ENCODE measurements around the gene ULBP2. TPM values are rescaled to one million over a fixed set of nuclear protein-coding genes. Genes with fewer than 3 reads are reported as not detected.

The ULBP2 gene
- total RNA-seq, result 10 to 100 TPM in 1 of 4 donors, 1 to 10 TPM in 3; 2.9 to 11.1 (median 4.6) TPM

- intact Hi-C loops (cut with DNase I), result no loop called here
- DNase-seq, result peak; percentile 18
- Histone ChIP-seq H3K27me3 (peaks cover 8 to 62% (median 30%) of the 10 kb centered on the region in 4 donors), H3K27ac (peak within 1 kb of the TSS; percentile 43 to 72 (median 52)), H3K4me3 (peak within 1 kb of the TSS; percentile 26 to 67 (median 53)), H3K4me1 (peaks cover 20 to 40% (median 24%) of the 10 kb centered on the region in 3 donors), H3K9me3 (no peaks in the 10 kb centered on the region), H3K36me3 (no peaks in the 10 kb centered on the region)
- TF ChIP-seq CTCF (IDR thresholded peaks at IDR 0.05), result no peak
- peak in 1 of 4 donors; percentile 55 for TF ChIP-seq POLR2A (IDR thresholded peaks at IDR 0.05)
- 2% methylated on average over 19 to 24 of the region's 62 CpGs for WGBS, 2 donors
These were observed at the start of gene ULBP2 for GRCh38 chr6:149941583-149942460. Gene ULBP2 (plus strand): TSS chr6:149942014. CDS start chr6:149942073, 59 bp downstream.

GRCh38 chr6:149895048-149895590 lies 46.7 kb upstream of the ULBP2 start:
- 33 to 39% methylated on average over 2 to 3 of the region's 7 CpGs for WGBS, 2 donors

GRCh38 chr6:149895833-149896271 lies 46.0 kb upstream of the ULBP2 start:
- no peaks in the 10 kb centered on the region for H3K36me3 ChIP-seq
- intact Hi-C loops (cut with DNase I), result no loop called here
- H3K27ac ChIP-seq, result peak overlapping the region; percentile 88 to 95 (median 91)
- H3K27me3 ChIP-seq, result no peaks in the 10 kb centered on the region
- peak overlapping the region in 2 of 4 donors; percentile 23 to 43 for H3K4me3 ChIP-seq
- no peak for DNase-seq
- H3K4me1 ChIP-seq, result peaks cover 49 to 72% (median 54%) of the 10 kb centered on the region in 3 donors
- WGBS, 2 donors, result 36 to 63% methylated on average over 2 to 4 of the region's 5 CpGs
- no peaks in the 10 kb centered on the region for H3K9me3 ChIP-seq
- no peak for TF ChIP-seq CTCF (IDR thresholded peaks at IDR 0.05)
- no peak for TF ChIP-seq POLR2A (IDR thresholded peaks at IDR 0.05)

More at GRCh38 chr6:149895048-149895590, 46.7 kb upstream of the ULBP2 start:
- Histone ChIP-seq H3K27ac (peak overlapping the region; percentile 88 to 95 (median 91)), H3K27me3 (no peaks in the 10 kb centered on the region), H3K4me3 (peak overlapping the region in 3 of 4 donors; percentile 5 to 43 (median 23)), H3K36me3 (peaks cover 0 to 1% (median 0%) of the 10 kb centered on the region in 3 donors), H3K9me3 (no peaks in the 10 kb centered on the region), H3K4me1 (peaks cover 47 to 72% (median 57%) of the 10 kb centered on the region in 3 donors)
- no peak for DNase-seq
- TF ChIP-seq CTCF (IDR thresholded peaks at IDR 0.05) (no peak), POLR2A (IDR thresholded peaks at IDR 0.05) (no peak)
- intact Hi-C loops (cut with DNase I), result no loop called here

- intact Hi-C loops (cut with DNase I), result no loop called here
- DNase-seq, result no peak
- no peaks in the 10 kb centered on the region for H3K36me3 ChIP-seq
- no peak for TF ChIP-seq POLR2A (IDR thresholded peaks at IDR 0.05)
- no peaks in the 10 kb centered on the region for H3K27me3 ChIP-seq
- H3K27ac ChIP-seq, result peak overlapping the region; percentile 88 to 95 (median 91)
- 80 to 94% methylated on average over 1 to 3 of the region's 3 CpGs for WGBS, 2 donors
- H3K9me3 ChIP-seq, result no peaks in the 10 kb centered on the region
- peak overlapping the region in 2 of 4 donors; percentile 43 to 58 for H3K4me3 ChIP-seq
- H3K4me1 ChIP-seq, result peaks cover 52 to 72% (median 60%) of the 10 kb centered on the region in 3 donors
These were observed 45.3 kb upstream of the ULBP2 start for GRCh38 chr6:149896491-149896890.

GRCh38 chr6:149897015-149897697 lies 44.7 kb upstream of the ULBP2 start:
- Histone ChIP-seq H3K4me1 (peaks cover 52 to 76% (median 61%) of the 10 kb centered on the region in 3 donors), H3K4me3 (peak overlapping the region; percentile 8 to 58 (median 34))

More at GRCh38 chr6:149897015-149897697, 44.7 kb upstream of the ULBP2 start:
- 19 to 21% methylated on average over 12 to 13 of the region's 13 CpGs for WGBS, 2 donors
- no peaks in the 10 kb centered on the region for H3K9me3 ChIP-seq
- intact Hi-C loops (cut with DNase I), result no loop called here
- peak overlapping the region; percentile 88 to 95 (median 91) for H3K27ac ChIP-seq
- H3K27me3 ChIP-seq, result no peaks in the 10 kb centered on the region
- TF ChIP-seq POLR2A (IDR thresholded peaks at IDR 0.05) (no peak), CTCF (IDR thresholded peaks at IDR 0.05) (no peak)
- H3K36me3 ChIP-seq, result no peaks in the 10 kb centered on the region
- DNase-seq, result peak; percentile 8
